Choroid plexus epithelial cell (primary cell): ENCODE measurements around the gene PSMD3.

Experiments used
- DNase-seq: peaks from one replicate; pipeline ENCODE4 v3.0.0-alpha.2; 2010; ENCODE audit warnings: low read depth
- H3K4me3 ChIP-seq: 2 replicates; pipeline ENCODE4 v1.5.1; 2011; ENCODE audit warnings: low read depth, mild to moderate bottlenecking, control low read depth, low read length, moderate library complexity
- CTCF ChIP-seq: conservative IDR thresholded peaks from 2 replicates; pipeline ENCODE4 v1.5.1; 2011; ENCODE audit warnings: low read depth, mild to moderate bottlenecking, control low read depth, inconsistent platforms, low read length, moderate library complexity

Gene PSMD3

GRCh38 chr17:40023590-40024292 lies 43.1 kb downstream of the PSMD3 start:
- no peak overlapping the region for H3K4me3 ChIP-seq
- no peak for TF ChIP-seq CTCF
- DNase-seq = no peak

- DNase-seq = peak; percentile 78
- no peak overlapping the region for H3K4me3 ChIP-seq
- TF ChIP-seq CTCF = no peak
Observed at GRCh38 chr17:40024901-40025300, 44.3 kb downstream of the PSMD3 start.

GRCh38 chr17:40025559-40025958 lies 45.0 kb downstream of the PSMD3 start:
- DNase-seq = peak; percentile 15
- no peak overlapping the region for H3K4me3 ChIP-seq
- no peak for TF ChIP-seq CTCF

- no peak overlapping the region for H3K4me3 ChIP-seq
- TF ChIP-seq CTCF = no peak
- peak; percentile 66 for DNase-seq
Observed at GRCh38 chr17:40025991-40026815, 45.6 kb downstream of the PSMD3 start.

GRCh38 chr17:40026816-40027613 lies 46.4 kb downstream of the PSMD3 start:
- peak; percentile 88 for DNase-seq
- no peak overlapping the region for H3K4me3 ChIP-seq
- peak; percentile 88 for TF ChIP-seq CTCF

GRCh38 chr17:40027614-40028012 lies 47.0 kb downstream of the PSMD3 start:
- no peak overlapping the region for H3K4me3 ChIP-seq
- no peak for DNase-seq
- TF ChIP-seq CTCF = no peak
